Measurements from ENCODE around the gene OR6K2.

Gene OR6K2

DNA sequence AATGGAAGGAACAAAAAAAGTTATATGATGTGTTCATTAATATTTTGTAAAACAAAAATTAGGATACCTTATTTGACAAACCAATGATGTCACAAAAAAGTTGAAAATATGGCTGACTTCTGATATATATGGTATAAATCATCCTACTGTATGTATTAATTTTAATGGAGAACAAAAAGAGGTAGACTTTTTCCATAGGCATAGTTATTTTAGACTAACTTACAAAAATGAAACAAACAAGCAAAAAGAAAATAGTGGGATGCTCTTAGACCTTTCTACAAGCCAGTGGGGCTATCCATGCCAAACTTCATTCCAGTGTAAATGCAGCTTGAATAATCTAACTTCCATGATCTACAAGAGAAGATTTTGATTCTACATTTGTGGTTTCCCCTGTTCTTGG is 13.4 kb downstream of the OR6K2 start:
- Histone ChIP-seq H4K20me1 (ENCODE audit: insufficient read depth) (no peaks in the 10 kb centered on the region), H3K79me2 (ENCODE audit: insufficient read depth, low read depth) (no peaks in the 10 kb centered on the region), H3K9ac (no peak overlapping the region), H3K4me1 (ENCODE audit: low read depth, poor library complexity, severe bottlenecking) (peaks cover 9% of the 10 kb centered on the region), H3K36me3 (ENCODE audit: insufficient read depth) (no peaks in the 10 kb centered on the region), H3K27ac (no peak overlapping the region), H3K4me2 (peak overlapping the region; percentile 7; the same call in 1 of the 2 replicates), H3K4me3 (IDR thresholded peaks at IDR 0.05; ENCODE audit: insufficient read depth, low read depth, low read length) (peak overlapping the region; percentile 56), H3K27me3 (ENCODE audit: insufficient read depth, low read depth) (no peaks in the 10 kb centered on the region), H2AFZ (ENCODE audit: low read depth) (no peak overlapping the region; the same call in 1 of the 2 replicates)
- TF ChIP-seq, protein P1, sequence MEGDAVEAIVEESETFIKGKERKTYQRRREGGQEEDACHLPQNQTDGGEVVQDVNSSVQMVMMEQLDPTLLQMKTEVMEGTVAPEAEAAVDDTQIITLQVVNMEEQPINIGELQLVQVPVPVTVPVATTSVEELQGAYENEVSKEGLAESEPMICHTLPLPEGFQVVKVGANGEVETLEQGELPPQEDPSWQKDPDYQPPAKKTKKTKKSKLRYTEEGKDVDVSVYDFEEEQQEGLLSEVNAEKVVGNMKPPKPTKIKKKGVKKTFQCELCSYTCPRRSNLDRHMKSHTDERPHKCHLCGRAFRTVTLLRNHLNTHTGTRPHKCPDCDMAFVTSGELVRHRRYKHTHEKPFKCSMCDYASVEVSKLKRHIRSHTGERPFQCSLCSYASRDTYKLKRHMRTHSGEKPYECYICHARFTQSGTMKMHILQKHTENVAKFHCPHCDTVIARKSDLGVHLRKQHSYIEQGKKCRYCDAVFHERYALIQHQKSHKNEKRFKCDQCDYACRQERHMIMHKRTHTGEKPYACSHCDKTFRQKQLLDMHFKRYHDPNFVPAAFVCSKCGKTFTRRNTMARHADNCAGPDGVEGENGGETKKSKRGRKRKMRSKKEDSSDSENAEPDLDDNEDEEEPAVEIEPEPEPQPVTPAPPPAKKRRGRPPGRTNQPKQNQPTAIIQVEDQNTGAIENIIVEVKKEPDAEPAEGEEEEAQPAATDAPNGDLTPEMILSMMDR (conservative IDR thresholded peaks at IDR 0.05; ENCODE audit: low read depth, low read length) = no peak

DNA sequence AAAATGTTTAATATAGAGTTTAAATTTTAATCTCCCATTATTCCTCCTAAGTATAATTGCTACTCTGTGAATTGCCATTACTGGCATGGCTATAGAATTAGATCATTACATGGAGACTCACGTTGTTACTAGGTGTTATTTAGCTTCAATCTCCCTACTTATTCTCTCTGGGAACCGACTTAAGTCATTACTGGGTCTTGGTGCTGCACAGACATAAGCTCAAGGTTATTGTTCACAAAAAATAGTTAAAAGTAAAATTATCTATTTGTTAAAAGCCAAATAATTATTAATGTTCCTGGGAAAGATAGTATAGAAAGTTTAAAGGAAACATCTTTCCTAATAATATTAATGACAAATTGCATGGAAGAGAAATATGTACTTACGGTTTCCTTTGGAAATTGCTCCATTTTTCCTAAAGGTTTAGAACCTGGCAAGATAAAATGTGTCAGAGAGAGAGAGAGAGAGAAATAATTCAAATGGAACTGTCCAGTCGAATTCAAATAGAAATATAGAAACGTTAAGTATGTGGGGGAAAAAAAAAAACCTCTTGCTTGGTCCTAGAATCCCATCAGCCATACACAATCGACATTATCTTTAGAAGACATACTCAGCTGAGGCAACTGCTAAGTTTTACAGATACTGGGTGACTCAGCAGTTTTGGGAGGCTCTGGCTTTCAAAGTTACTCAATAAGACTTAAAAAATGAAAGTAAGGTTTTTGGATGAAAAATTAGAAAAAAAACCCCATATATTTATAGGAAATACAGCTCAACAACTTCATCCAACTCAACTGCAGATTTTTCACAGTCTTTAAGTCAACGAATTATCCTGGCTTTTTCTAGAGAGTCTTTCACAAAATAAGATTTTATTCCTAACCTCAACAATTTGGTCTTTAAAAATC is 14.1 kb downstream of the OR6K2 start, which contains the start of gene SPTA1:
TSS of gene SPTA1 (minus strand) at position 605 of the 899 bp plus-strand sequence. CDS start at position 407, 198 bp downstream.
- Histone ChIP-seq H3K79me2 (ENCODE audit: insufficient read depth, low read depth) (no peaks in the 10 kb centered on the region), H3K27ac (no peak within 1 kb of the TSS), H3K4me2 (peak within 1 kb of the TSS; percentile 7), H3K4me1 (ENCODE audit: low read depth, poor library complexity, severe bottlenecking) (peaks cover 9% of the 10 kb centered on the region), H4K20me1 (ENCODE audit: insufficient read depth) (no peaks in the 10 kb centered on the region), H3K9ac (no peak within 1 kb of the TSS), H3K4me3 (IDR thresholded peaks at IDR 0.05; ENCODE audit: insufficient read depth, low read depth, low read length) (peak within 1 kb of the TSS; percentile 56), H3K36me3 (ENCODE audit: insufficient read depth) (no peaks in the 10 kb centered on the region), H3K27me3 (ENCODE audit: insufficient read depth, low read depth) (no peaks in the 10 kb centered on the region), H2AFZ (ENCODE audit: low read depth) (peak within 1 kb of the TSS; percentile 25; the same call in 1 of the 2 replicates)
- TF ChIP-seq, protein P1 (conservative IDR thresholded peaks at IDR 0.05; ENCODE audit: low read depth, low read length) = no peak

DNA sequence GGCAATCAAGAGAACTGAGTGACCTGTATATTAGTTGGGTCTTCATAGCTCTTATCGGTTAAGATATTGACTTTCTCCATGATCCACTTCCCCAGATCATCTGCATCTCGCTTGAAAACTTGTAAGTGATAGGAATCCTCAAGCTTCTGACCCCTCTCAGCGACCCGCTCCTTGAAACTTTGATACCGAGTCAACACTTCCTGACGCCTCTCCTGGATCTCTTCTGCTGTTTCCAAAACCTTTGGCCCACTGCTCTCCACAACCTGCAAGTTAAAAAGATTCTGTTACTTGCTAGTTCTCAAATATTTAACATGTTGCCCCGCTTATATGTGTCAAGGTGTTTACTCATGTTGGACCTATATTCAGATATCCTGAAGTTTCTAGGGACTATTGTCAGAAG is 15.4 kb downstream of the OR6K2 start:
- H3K4me1 ChIP-seq (ENCODE audit: low read depth, poor library complexity, severe bottlenecking) = peaks cover 9% of the 10 kb centered on the region
- no peaks in the 10 kb centered on the region for H3K36me3 ChIP-seq (ENCODE audit: insufficient read depth)
- TF ChIP-seq, protein P1 (conservative IDR thresholded peaks at IDR 0.05; ENCODE audit: low read depth, low read length) = no peak
- no peaks in the 10 kb centered on the region for H3K27me3 ChIP-seq (ENCODE audit: insufficient read depth, low read depth)
- no peaks in the 10 kb centered on the region for H3K79me2 ChIP-seq (ENCODE audit: insufficient read depth, low read depth)
- no peak overlapping the region for H2AFZ ChIP-seq (ENCODE audit: low read depth)
- no peaks in the 10 kb centered on the region for H4K20me1 ChIP-seq (ENCODE audit: insufficient read depth)
- no peak overlapping the region for H3K27ac ChIP-seq
- no peak overlapping the region for H3K9ac ChIP-seq
- no peak overlapping the region for H3K4me3 ChIP-seq (IDR thresholded peaks at IDR 0.05; ENCODE audit: insufficient read depth, low read depth, low read length)
- no peak overlapping the region for H3K4me2 ChIP-seq

DNA sequence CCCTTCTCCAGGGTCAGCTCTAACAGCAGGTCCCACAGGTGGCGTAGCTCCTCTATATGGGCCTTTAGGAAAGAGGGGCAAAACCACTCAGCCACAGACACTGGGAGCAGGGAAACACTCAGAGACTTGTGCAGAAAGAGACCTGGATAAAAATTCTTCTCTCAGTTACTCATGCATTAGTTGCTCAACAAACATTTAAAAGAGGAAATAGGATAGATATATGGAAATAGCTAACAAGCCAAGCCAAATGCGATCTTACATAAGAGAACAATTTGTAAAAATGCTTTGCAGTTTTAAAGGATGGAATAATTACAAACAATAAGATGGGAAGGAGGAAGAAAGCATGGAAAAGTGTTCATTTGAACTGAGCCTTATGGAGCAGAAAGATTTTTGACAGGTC is 18.8 kb downstream of the OR6K2 start:
- TF ChIP-seq, protein P1 (conservative IDR thresholded peaks at IDR 0.05; ENCODE audit: low read depth, low read length) = no peak

More for the DNA sequence above, 18.8 kb downstream of the OR6K2 start:
- Histone ChIP-seq H3K79me2 (ENCODE audit: insufficient read depth, low read depth) (no peaks in the 10 kb centered on the region), H3K27me3 (ENCODE audit: insufficient read depth, low read depth) (no peaks in the 10 kb centered on the region), H3K4me1 (ENCODE audit: low read depth, poor library complexity, severe bottlenecking) (peaks cover 6% of the 10 kb centered on the region), H3K9ac (no peak overlapping the region), H3K4me2 (no peak overlapping the region), H2AFZ (ENCODE audit: low read depth) (no peak overlapping the region), H3K27ac (no peak overlapping the region), H3K36me3 (ENCODE audit: insufficient read depth) (no peaks in the 10 kb centered on the region), H4K20me1 (ENCODE audit: insufficient read depth) (no peaks in the 10 kb centered on the region), H3K4me3 (IDR thresholded peaks at IDR 0.05; ENCODE audit: insufficient read depth, low read depth, low read length) (no peak overlapping the region)
